Progenitor cell of endocrine pancreas (in vitro differentiated cells): Measurements from ENCODE around the gene PGK1. TPM values are rescaled to one million over a fixed set of nuclear protein-coding genes. Genes with fewer than 3 reads are reported as not detected.

Source experiments
- DNase-seq: peaks from one replicate; pipeline ENCODE4 v3.0.0; 2021; ENCODE audit warnings: low spot score; ENCODE audit not compliant: unreplicated experiment
- H3K27ac Mint-ChIP-seq: 2 replicates; pipeline ENCODE4 v1.8.0; 2021; ENCODE audit warnings: mild to moderate bottlenecking, moderate library complexity, mixed read lengths
- H3K27me3 Mint-ChIP-seq: 2 replicates; pipeline ENCODE4 v1.8.0; 2021; ENCODE audit warnings: mixed read lengths
- H3K36me3 Mint-ChIP-seq: 2 replicates; pipeline ENCODE4 v1.8.0; 2022; ENCODE audit warnings: mixed read lengths; ENCODE audit not compliant: insufficient read depth
- H3K4me1 Mint-ChIP-seq: 2 replicates; pipeline ENCODE4 v1.8.0; 2021; ENCODE audit warnings: low read depth, mixed read lengths
- H3K4me3 Mint-ChIP-seq: 2 replicates; pipeline ENCODE4 v1.8.0; 2021; ENCODE audit warnings: low read depth, mild to moderate bottlenecking, moderate library complexity, mixed read lengths
- H3K9me3 Mint-ChIP-seq: 2 replicates; pipeline ENCODE4 v1.8.0; 2021; ENCODE audit warnings: low read depth, mixed read lengths
- CTCF ChIP-seq: fragments of 200-600 bp; sonication (generic); IDR thresholded peaks from one replicate; pipeline ENCODE4 v1.5.0; 2021; ENCODE audit warnings: antibody characterized with exemption, mild to moderate bottlenecking; ENCODE audit not compliant: unreplicated experiment
- total RNA-seq: library from RNA; stranded (reverse); gene quantifications from 2 replicates; pipeline ENCODE4 v1.2.1, GENCODE V29; 2021

The PGK1 gene
- total RNA-seq, 1 donor from 2014 or later: 156 TPM

- H3K27me3 Mint-ChIP-seq: no peaks in the 10 kb centered on the region
- no peak overlapping the region for H3K27ac Mint-ChIP-seq
Measured at GRCh38 chrX:78106651-78106986, 2.6 kb downstream of the PGK1 start.

GRCh38 chrX:78109458-78109857, 5.4 kb downstream of the PGK1 start:
- no peak for TF ChIP-seq CTCF
- no peaks in the 10 kb centered on the region for H3K27me3 Mint-ChIP-seq
- H3K4me1 Mint-ChIP-seq: peaks cover 29% of the 10 kb centered on the region
- H3K27ac Mint-ChIP-seq: no peak overlapping the region
- H3K4me3 Mint-ChIP-seq: no peak overlapping the region
- no peak for DNase-seq
- H3K36me3 Mint-ChIP-seq: peaks cover 8% of the 10 kb centered on the region
- peaks cover 9% of the 10 kb centered on the region for H3K9me3 Mint-ChIP-seq

More at GRCh38 chrX:78106651-78106986, 2.6 kb downstream of the PGK1 start:
- no peak for DNase-seq
- Mint-ChIP-seq H3K4me3 (peak overlapping the region; percentile 3), H3K9me3 (peaks cover 17% of the 10 kb centered on the region), H3K36me3 (peaks cover 8% of the 10 kb centered on the region), H3K4me1 (peaks cover 26% of the 10 kb centered on the region)
- no peak for TF ChIP-seq CTCF

- Mint-ChIP-seq H3K36me3 (peaks cover 12% of the 10 kb centered on the region), H3K27ac (no peak overlapping the region), H3K4me3 (no peak overlapping the region), H3K4me1 (peaks cover 15% of the 10 kb centered on the region), H3K9me3 (peaks cover 9% of the 10 kb centered on the region), H3K27me3 (no peaks in the 10 kb centered on the region)
- no peak for TF ChIP-seq CTCF
- DNase-seq: no peak
Measured at GRCh38 chrX:78111140-78111931, 7.3 kb downstream of the PGK1 start.

- H3K36me3 Mint-ChIP-seq: peaks cover 22% of the 10 kb centered on the region
- no peaks in the 10 kb centered on the region for H3K27me3 Mint-ChIP-seq
- peaks cover 9% of the 10 kb centered on the region for H3K9me3 Mint-ChIP-seq
- no peak for DNase-seq
- no peak for TF ChIP-seq CTCF
- no peak overlapping the region for H3K4me3 Mint-ChIP-seq
- peaks cover 3% of the 10 kb centered on the region for H3K4me1 Mint-ChIP-seq
- no peak overlapping the region for H3K27ac Mint-ChIP-seq
Measured at GRCh38 chrX:78116365-78116764, 12.3 kb downstream of the PGK1 start.

GRCh38 chrX:78116766-78117165, 12.7 kb downstream of the PGK1 start:
- Mint-ChIP-seq H3K27ac (no peak overlapping the region), H3K9me3 (peaks cover 9% of the 10 kb centered on the region), H3K4me3 (no peak overlapping the region), H3K36me3 (peaks cover 22% of the 10 kb centered on the region), H3K27me3 (no peaks in the 10 kb centered on the region), H3K4me1 (peaks cover 3% of the 10 kb centered on the region)
- DNase-seq: no peak
- TF ChIP-seq CTCF: no peak
